Kidney (tissue), 14 donors: ENCODE measurements around the gene BLM. TPM values are rescaled to one million over a fixed set of nuclear protein-coding genes. Genes with fewer than 3 reads are reported as not detected.

Source experiments
- DNase-seq, 5 donors: peaks; one replicate each; pipeline ENCODE4 v3.0.0-alpha.2; 2013 to 2020
- FAIRE-seq: peaks from 2 replicates; lab custom pipeline; 2012; peaks lifted over from hg19 to GRCh38; lab: Jason Lieb, UNC
- H3K27ac ChIP-seq, 2 donors: one replicate each; pipeline ENCODE4 v1.7.0; 2013; ENCODE audit warnings: low read depth in 2 of 2, low read length in 2 of 2, inconsistent platforms in 1 of 2
- H3K27me3 ChIP-seq: one replicate; pipeline ENCODE4 v1.7.1; 2013; ENCODE audit warnings: low read length, inconsistent platforms; ENCODE audit not compliant: control insufficient read depth, insufficient read depth
- H3K36me3 ChIP-seq, 3 donors: one replicate each; pipeline versions ENCODE4 v1.7.0 to v1.7.1; 2013; ENCODE audit warnings: low read length in 3 of 3, control low read depth in 1 of 3, inconsistent platforms in 1 of 3; ENCODE audit not compliant: insufficient read depth in 3 of 3, control insufficient read depth in 2 of 3
- H3K4me1 ChIP-seq, 3 donors: one replicate each; pipeline versions ENCODE4 v1.7.0 to v1.7.1; 2013; ENCODE audit warnings: low read length in 3 of 3, inconsistent platforms in 1 of 3, low read depth in 1 of 3; ENCODE audit not compliant: control insufficient read depth in 2 of 3, insufficient read depth in 2 of 3
- H3K4me3 ChIP-seq, 3 donors: one replicate each; pipeline versions ENCODE4 v1.7.0 to v1.8.1; 2013; ENCODE audit warnings: low read length in 3 of 3, control low read depth in 1 of 3, inconsistent platforms in 1 of 3
- H3K9ac ChIP-seq, 3 donors: one replicate each; pipeline versions ENCODE4 v1.7.0 to v1.7.1; 2013; ENCODE audit warnings: low read length in 3 of 3, control low read depth in 1 of 3, inconsistent platforms in 1 of 3
- H3K9me3 ChIP-seq, 3 donors: one replicate each; pipeline versions ENCODE4 v1.7.0 to v1.7.1; 2013; ENCODE audit warnings: low read length in 3 of 3, control low read depth in 1 of 3, inconsistent platforms in 1 of 3; ENCODE audit not compliant: control insufficient read depth in 2 of 3, insufficient read depth in 1 of 3
- intact Hi-C: fragments of 100-400 bp; cut with DNase I; formaldehyde crosslinking; loops from one replicate; pipeline ENCODE4 v1.11.1; 2022
- polyA plus RNA-seq: library from polyadenylated mRNA; stranded (reverse); fragments of 350-450 nt; fragmentation: Illumina TruSeq; extraction: RNeasy Lipid Tissue Mini Kit (QIAGEN cat#74804); gene quantifications from one replicate; pipeline ENCODE4 v1.2.3, GENCODE V29; 2014; ENCODE audit warnings: low read depth, low replicate concordance; ENCODE audit not compliant: insufficient read depth
- total RNA-seq: library from RNA; stranded (reverse); fragmentation: NEBNext Ultra II Directional; extraction: Animal tissue kit (Norgen Biotek cat#: 25700); gene quantifications from one replicate; pipeline ENCODE4 v1.2.1, GENCODE V29; 2021
- TF ChIP-seq, protein P1 (sequence below): IDR thresholded peaks from 3 replicates; pipeline ENCODE4 v1.5.1; 2012; ENCODE audit warnings: mild to moderate bottlenecking, moderate library complexity, borderline replicate concordance; ENCODE audit not compliant: insufficient read depth; ENCODE audit errors: extremely low read depth
- donor health status: control.
- donor health status: control.
- donor health status: control.
- donor health status: control.
- donor health status: control.
- donor health status: DM: yes; HTN: yes; CAD: no.
- donor health status: Normal renal cell carcinoma (clear cell type).

The BLM gene
- total and polyA plus RNA-seq, 2 donors from 2014 or later, result 1.1 to 2.8 TPM

DNA sequence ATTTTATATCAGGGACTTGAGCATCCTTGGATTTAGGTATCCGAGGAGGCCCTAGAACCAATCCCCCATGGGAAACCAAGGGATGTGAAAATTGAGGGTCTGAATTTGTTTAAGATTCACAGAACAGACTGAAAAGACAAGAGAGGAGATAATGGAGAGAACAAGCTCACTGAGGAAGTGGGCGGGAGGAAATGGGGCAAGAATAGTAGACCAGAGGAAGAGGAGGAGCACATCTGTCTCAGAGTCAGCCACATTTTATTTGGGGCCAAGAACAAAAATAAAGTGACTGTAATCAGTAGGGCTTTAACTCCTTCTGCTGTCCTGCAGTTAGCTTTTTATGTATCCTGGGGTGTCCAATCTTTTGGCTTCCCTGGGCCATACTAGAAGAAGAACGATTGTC lies 63.8 kb downstream of the BLM start:
- TF ChIP-seq, protein P1, sequence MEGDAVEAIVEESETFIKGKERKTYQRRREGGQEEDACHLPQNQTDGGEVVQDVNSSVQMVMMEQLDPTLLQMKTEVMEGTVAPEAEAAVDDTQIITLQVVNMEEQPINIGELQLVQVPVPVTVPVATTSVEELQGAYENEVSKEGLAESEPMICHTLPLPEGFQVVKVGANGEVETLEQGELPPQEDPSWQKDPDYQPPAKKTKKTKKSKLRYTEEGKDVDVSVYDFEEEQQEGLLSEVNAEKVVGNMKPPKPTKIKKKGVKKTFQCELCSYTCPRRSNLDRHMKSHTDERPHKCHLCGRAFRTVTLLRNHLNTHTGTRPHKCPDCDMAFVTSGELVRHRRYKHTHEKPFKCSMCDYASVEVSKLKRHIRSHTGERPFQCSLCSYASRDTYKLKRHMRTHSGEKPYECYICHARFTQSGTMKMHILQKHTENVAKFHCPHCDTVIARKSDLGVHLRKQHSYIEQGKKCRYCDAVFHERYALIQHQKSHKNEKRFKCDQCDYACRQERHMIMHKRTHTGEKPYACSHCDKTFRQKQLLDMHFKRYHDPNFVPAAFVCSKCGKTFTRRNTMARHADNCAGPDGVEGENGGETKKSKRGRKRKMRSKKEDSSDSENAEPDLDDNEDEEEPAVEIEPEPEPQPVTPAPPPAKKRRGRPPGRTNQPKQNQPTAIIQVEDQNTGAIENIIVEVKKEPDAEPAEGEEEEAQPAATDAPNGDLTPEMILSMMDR, result no peak
- no peak overlapping the region for H3K27ac ChIP-seq
- H3K9ac ChIP-seq, result no peak overlapping the region
- DNase-seq, result no peak
- H3K4me1 ChIP-seq, result no peaks in the 10 kb centered on the region
- no peaks in the 10 kb centered on the region for H3K36me3 ChIP-seq
- H3K27me3 ChIP-seq, result no peaks in the 10 kb centered on the region
- FAIRE-seq, result no peak
- H3K4me3 ChIP-seq, result no peak overlapping the region
- intact Hi-C loops, result no loop called here
- no peaks in the 10 kb centered on the region for H3K9me3 ChIP-seq

DNA sequence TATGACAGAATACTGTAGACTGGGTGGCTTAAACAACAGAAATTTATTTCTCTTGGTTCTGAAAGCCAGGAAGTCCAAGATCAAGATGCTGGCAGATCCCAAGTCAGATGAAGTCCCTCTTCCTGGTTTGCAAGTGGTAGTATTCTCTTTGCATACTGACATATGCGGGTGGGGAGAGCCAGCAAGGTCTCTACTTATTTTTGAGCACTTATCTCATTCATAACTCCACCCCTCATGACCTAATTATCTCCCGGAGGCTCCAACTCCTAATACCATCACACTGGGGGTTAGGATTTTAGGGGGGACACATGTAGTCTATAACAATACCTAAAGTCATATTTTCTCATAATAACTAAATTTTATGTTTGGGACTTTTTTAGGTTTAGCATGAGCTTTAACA lies 65.3 kb downstream of the BLM start:
- TF ChIP-seq, protein P1, result no peak
- FAIRE-seq, result no peak

DNA sequence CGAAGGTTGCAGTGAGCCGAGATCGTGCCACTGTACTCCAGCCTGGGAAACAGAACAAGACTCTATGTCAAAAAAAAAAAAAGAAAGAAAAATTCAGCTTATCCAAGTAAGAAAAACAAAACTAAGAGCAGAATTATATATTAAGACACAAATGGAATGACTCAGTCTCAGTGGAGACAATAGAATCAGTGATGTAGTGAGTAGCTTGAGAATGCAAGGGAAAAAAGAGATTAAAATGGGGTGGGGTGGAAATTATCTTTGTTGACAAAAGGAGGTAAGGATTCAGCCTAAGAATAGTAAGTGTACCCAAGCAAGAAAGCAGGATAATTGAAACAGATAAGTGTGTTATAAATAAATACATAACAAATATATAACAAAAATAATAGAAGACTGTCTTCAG lies 70.7 kb downstream of the BLM start:
- DNase-seq (no peak), FAIRE-seq (no peak)
- no peaks in the 10 kb centered on the region for H3K9me3 ChIP-seq
- no peak overlapping the region for H3K27ac ChIP-seq
- H3K9ac ChIP-seq, result no peak overlapping the region
- no peak overlapping the region for H3K4me3 ChIP-seq
- intact Hi-C loops, result no loop called here
- TF ChIP-seq, protein P1, result no peak
- H3K27me3 ChIP-seq, result no peaks in the 10 kb centered on the region
- H3K36me3 ChIP-seq, result no peaks in the 10 kb centered on the region
- peaks cover 0 to 3% (median 0%) of the 10 kb centered on the region in 3 donors for H3K4me1 ChIP-seq

More for the DNA sequence above, 65.3 kb downstream of the BLM start:
- DNase-seq, result no peak
- H3K27me3 ChIP-seq, result no peaks in the 10 kb centered on the region
- H3K4me1 ChIP-seq, result no peaks in the 10 kb centered on the region
- H3K9ac ChIP-seq, result no peak overlapping the region
- H3K4me3 ChIP-seq, result no peak overlapping the region
- intact Hi-C loops, result no loop called here
- no peak overlapping the region for H3K27ac ChIP-seq
- no peaks in the 10 kb centered on the region for H3K9me3 ChIP-seq
- no peaks in the 10 kb centered on the region for H3K36me3 ChIP-seq

DNA sequence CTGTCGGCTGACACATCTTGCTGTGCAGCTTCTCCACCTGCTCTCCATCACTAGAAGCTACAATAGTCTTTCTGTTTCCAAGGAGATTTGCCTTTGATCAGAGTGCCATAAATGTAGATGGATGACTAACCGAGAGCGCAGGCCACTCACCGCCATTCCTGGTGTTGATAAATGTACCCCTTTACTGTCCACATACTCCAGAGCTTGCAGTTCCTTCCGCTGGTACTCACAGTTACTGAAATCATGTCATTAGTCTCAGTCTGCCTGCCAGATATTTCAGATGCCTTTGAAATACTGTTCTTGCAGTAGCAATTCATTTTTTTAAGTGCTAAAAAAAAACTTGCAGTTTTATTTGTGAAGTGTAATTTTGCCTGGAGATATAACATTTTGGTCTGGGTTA lies 72.3 kb downstream of the BLM start:
- Histone ChIP-seq H3K9me3 (no peaks in the 10 kb centered on the region), H3K36me3 (no peaks in the 10 kb centered on the region), H3K27me3 (no peaks in the 10 kb centered on the region), H3K4me1 (peaks cover 0 to 3% (median 0%) of the 10 kb centered on the region in 3 donors), H3K27ac (no peak overlapping the region), H3K4me3 (no peak overlapping the region), H3K9ac (no peak overlapping the region)
- intact Hi-C loops, result no loop called here
- TF ChIP-seq, protein P1, result no peak
- DNase-seq (peak in 2 of 5 donors; percentile 14 to 22), FAIRE-seq (no peak)
